VCaP (cell line): ENCODE measurements around the gene TMEM200C.

Source experiments
- H3K27ac ChIP-seq: fragments of 450-650 bp; 2 replicates; pipeline ENCODE4 v1.5.1; 2017
- TF ChIP-seq, protein P1 (sequence below): fragments of 450-650 bp; conservative IDR thresholded peaks from 2 replicates; pipeline ENCODE4 v1.5.1; 2017; ENCODE audit warnings: mild to moderate bottlenecking, moderate library complexity

The TMEM200C gene

DNA sequence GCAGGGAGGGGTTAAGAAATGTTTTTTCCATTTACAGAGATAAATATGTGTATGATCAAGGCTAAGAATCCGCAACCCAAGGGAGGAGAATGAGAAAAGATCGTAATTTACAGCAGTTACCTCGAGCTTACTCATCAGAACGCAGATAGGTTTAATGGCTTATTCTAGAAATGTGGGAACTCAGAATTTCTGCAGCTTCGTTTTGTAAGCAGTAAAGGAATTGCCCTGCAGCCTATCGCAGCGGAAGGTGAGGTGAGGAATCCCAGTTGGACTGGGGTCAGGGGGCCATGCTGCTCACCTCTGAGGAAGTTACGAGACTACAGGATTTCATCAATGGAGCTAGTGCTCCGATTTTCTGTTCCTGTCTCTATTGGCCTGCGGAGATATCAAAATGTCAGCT is 8.1 kb upstream of the TMEM200C start:
- H3K27ac ChIP-seq: no peak overlapping the region
- TF ChIP-seq, protein P1, sequence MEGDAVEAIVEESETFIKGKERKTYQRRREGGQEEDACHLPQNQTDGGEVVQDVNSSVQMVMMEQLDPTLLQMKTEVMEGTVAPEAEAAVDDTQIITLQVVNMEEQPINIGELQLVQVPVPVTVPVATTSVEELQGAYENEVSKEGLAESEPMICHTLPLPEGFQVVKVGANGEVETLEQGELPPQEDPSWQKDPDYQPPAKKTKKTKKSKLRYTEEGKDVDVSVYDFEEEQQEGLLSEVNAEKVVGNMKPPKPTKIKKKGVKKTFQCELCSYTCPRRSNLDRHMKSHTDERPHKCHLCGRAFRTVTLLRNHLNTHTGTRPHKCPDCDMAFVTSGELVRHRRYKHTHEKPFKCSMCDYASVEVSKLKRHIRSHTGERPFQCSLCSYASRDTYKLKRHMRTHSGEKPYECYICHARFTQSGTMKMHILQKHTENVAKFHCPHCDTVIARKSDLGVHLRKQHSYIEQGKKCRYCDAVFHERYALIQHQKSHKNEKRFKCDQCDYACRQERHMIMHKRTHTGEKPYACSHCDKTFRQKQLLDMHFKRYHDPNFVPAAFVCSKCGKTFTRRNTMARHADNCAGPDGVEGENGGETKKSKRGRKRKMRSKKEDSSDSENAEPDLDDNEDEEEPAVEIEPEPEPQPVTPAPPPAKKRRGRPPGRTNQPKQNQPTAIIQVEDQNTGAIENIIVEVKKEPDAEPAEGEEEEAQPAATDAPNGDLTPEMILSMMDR: no peak

DNA sequence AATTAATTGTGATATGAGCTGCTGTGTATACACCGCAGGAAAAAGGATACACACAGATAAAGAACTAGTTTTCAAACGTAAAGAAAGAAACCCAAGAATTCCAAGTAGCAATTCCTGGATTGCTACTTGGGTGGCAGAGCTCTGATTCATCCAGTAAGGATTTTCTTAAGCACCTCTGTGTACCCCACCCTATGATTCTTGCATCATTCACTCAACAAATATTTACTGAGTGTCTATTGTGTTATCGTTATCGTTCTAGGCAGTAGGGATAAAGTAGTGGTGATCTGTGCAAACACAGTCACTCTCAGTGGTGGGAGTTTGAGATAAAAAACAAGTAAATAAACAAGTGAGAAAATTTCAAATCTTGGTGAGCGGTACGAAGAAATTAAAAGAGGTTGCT is 4.9 kb upstream of the TMEM200C start:
- H3K27ac ChIP-seq: no peak overlapping the region
- TF ChIP-seq, protein P1: no peak

DNA sequence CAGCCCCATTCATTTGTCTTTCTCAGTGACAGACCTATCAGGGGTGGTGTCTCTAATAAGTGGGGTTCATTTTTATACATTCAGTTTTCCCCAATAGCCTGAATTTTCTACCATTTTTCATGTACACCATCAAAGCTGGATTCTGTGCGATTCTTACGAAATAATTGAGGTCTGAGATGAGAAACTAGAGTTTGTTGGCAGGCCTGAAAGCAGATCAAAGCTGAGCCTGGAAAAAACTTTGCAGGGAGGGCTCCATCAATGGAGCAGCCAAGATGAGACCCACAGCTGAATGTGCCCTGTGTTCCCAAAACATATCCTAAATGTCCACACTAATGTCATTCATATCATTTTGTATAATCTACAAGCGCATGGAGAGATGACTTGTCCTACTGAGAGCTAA is 4.5 kb upstream of the TMEM200C start:
- TF ChIP-seq, protein P1: no peak
- H3K27ac ChIP-seq: no peak overlapping the region

DNA sequence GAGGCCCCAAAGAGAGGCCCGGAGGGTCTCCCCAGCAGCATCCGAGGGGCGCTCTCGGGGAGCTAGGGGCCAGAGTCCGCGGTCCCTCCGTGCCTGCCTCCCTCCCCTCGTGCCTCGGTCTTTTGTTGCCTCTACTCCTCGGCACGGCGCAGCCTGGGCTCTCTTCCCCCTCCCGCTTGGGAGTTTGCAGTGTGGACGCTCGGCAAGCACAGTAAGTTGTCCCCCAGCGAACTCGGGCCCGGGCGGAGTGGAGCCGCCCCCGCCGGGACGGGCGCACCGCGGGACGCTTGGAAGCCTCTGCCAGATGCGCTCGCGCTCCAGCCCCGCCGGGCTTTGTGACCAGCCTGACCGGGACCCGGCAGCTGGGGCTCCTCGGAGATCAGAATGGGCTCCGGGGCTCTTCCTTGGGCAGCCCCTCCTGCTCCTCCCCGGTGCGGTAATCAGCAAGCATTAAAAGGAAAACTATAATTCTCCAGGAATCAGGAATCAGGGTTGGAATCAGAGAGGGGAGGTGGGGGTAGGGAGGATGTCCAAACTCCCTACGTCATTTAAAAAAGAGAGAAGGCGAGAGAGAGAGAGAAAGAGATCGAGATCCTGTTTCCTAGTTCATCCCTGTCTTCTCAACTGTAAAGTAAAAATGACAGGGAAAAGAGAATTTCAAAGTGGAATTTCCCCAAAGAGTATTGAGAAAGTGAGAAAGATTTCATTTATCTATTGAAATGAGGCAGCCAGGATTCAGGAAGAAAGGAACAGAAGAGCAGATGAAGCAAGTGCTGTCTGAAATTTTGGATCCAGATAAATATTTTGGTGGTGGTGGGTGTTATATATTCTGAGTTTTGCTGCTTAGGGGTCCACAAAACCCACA is 786 bp upstream of the TMEM200C start:
- TF ChIP-seq, protein P1: no peak
- no peak overlapping the region for H3K27ac ChIP-seq

DNA sequence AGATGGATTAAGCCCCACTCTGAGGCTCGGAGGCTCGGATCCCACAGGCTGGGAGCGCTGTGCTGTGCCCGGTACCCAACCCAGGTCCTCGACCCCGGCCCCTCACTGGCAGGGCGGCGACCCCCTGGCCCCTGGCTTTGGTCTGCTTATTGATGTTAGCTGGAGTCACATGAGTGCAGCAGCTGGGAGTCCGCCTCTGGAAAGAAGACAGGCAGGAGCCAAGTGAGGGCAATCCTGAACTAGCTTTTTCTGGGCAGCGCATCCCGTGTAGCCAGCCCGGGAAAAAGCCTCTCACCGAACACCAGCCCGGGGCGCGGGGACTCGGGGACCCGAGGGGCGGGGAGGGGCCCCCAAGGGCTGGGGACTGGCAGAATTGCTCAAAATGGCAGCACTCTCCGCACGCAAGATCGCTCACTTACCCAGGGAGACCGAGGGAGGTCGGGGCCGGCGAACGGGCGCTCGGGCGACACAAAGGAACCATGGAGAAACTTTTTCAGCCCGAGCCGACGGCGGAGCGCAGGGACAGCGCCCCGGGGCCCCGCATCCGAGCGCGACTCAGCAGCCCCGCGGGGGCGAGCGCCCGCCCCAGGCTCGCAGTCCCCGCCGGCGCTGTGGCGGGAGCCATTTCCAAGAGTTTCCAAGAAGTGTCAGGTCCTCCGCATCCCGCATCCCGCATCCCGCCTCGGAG is 567 bp downstream of the TMEM200C start:
- no peak overlapping the region for H3K27ac ChIP-seq
- TF ChIP-seq, protein P1: no peak

DNA sequence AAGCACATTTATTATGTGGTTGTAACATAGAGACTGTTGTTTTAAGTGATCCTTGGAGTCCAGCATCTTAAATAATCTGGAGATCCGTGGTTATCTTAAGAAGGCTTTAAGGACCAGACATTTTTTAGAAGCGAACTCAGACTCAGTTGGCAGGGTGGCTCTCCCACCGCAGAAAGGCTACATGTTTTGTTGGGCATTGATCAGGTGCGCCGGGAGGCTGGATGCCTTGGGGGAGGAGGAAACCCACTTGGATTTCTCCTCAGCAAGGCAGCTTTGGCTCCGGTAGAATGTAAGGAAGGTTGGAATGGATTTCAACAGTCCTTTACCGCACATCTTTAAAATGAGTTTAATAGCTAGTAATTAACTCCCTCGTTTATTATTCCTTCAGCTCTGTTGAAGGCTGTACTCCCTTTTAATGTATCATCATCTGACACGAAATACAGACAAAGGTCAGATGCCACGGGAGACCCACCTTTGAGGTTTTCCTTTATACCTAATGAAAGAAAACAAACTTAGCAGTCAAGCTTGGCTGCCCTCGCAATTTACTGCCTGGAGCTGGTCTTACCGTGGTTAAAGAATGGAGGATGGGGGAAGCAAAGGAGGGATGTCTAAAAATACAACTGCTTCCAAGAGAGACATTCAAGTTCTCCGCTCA is 1.2 kb downstream of the TMEM200C start:
- TF ChIP-seq, protein P1: no peak
- no peak overlapping the region for H3K27ac ChIP-seq

DNA sequence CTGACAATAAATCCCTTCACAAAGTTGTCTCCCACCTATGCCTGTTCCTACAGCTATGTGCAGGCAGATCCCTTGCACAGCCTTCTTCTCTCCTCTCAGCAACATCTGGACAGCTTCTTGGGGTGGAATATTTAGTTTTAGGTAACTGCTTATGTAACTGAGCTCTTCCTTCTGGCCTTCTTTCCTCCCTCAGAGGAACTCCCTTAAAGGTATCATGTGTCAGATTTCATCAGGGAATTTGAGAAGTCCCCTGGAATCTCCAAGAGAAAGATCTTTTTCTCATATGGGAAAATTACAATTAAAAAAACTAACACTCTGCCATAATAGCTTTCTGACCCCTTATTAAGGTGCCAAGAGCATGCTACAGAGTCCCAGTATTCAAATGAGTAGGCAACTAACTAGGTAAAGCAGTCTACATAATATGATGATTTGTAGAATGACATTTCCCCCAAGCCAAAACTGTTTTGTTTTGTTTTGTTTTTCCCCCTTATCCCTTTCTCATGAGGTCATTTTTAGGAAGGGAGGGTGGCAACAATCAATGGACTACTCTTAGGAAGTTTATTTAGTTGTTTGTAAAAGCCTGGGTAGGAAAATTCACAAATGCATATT is 2.4 kb downstream of the TMEM200C start:
- H3K27ac ChIP-seq: no peak overlapping the region
- TF ChIP-seq, protein P1: no peak
